ENCODE data around the gene PDE4A.
A peak's percentile ranks its signal among the peaks of the same experiment; 100 is the strongest.

PDE4A gene

DNA sequence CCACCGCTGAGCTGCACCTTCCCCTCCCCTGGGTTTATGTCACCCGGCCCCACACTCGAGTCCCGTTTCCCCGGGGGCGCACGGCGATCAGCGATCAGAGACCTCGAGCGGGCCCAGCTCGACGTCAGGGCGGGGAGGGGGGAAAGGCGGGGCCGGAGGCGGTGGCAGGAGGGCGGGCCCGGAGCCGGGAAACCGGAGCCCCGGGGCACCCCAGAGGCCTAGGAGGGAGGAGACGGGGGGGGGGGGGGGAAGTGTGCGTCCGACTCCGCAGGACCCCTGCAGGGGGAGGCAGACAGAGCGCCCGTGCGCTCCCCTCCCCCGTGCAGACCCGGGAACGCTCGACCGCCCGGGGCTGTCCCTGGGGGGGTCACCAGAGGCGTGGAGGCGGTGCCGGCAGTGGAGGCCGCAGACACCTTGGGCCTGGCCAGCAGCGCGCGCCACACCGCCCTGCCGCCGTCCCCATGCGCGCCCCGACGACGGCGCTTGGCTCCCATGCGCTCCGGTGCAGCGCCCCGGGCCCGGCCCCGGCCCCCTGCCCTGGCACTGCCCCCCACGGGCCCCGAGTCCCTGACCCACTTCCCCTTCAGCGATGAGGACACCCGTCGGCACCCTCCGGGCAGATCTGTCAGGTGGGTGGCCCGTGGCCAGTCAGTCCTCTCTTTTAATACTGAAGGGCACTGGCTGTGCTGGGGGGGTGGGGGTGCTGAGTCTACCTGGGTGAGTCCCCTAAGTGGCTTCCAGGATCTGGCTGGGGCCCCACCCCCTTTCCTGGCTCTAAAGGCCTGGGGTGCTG, 11.8 kb downstream of the PDE4A start:
- no peaks in the 10 kb centered on the region for H3K9me3 ChIP-seq (ENCODE audit: control extremely low read depth in 1 of 5, control insufficient read depth in 4 of 5, insufficient read depth in 2 of 5, low read depth in 1 of 5, low read length in 4 of 5)
- 2% methylated on average over 39 of the region's 64 CpGs for WGBS (ENCODE audit: insufficient coverage)
- no peak overlapping the region for H3K27ac ChIP-seq (ENCODE audit: insufficient read depth in 1 of 2, low read depth in 1 of 2, low read length in 2 of 2, poor library complexity in 1 of 2, severe bottlenecking in 2 of 2)
- DNase-seq = peak in 2 of 3 donors; percentile 44 to 58
- peaks cover 4 to 39% (median 32%) of the 10 kb centered on the region in 4 experiments for H3K4me1 ChIP-seq (ENCODE audit: control extremely low read depth in 1 of 4, control insufficient read depth in 4 of 4, insufficient read depth in 4 of 4, low read length in 3 of 4)
- POLR2A ChIA-PET = no interaction called here
- H3K27me3 ChIP-seq (replicated peaks in 2 of 5; ENCODE audit: control insufficient read depth in 4 of 5, insufficient read depth in 5 of 5, low read length in 4 of 5) = peaks cover 10 to 52% (median 18%) of the 10 kb centered on the region in 5 experiments
- H3K36me3 ChIP-seq (ENCODE audit: control insufficient read depth in 4 of 4, insufficient read depth in 4 of 4, low read length in 3 of 4) = no peaks in the 10 kb centered on the region
- peak overlapping the region in 4 of 7 experiments; percentile 23 to 55 (median 41) for H3K4me3 ChIP-seq (ENCODE audit: control insufficient read depth in 1 of 7, extremely low read depth in 1 of 7, insufficient read depth in 4 of 7, low read depth in 2 of 7, low read length in 6 of 7)
- CTCF ChIA-PET = interaction anchor here (0.9 to 1.2 kb wide), 4 partner anchors 11 to 23 kb away, joined by 3 to 4 read pairs (median 4); no protein-coding TSS in a partner anchor

DNA sequence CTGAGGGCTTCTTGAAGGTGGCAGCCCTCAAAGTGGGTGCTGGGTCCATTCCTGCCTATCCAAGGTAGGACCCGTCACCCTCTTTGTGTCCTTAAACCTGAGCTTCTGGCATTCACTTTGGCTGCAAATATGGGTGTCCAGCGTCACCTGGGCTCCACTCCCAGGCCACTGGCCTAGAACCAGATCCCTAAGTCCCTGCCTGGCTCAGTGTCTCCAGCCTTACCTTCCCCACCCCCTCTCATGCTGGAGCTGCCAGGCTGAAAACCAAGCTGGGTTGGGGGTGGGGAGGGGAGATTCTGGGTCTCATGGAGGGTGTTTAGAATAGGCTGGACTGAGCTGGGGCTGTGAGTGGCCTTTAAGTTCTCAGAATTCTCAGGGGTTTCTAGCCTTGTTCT, 12.4 kb downstream of the PDE4A start:
- peaks cover 10 to 52% (median 18%) of the 10 kb centered on the region in 5 experiments for H3K27me3 ChIP-seq (replicated peaks in 2 of 5; ENCODE audit: control insufficient read depth in 4 of 5, insufficient read depth in 5 of 5, low read length in 4 of 5)
- H3K4me3 ChIP-seq (ENCODE audit: control insufficient read depth in 1 of 7, extremely low read depth in 1 of 7, insufficient read depth in 4 of 7, low read depth in 2 of 7, low read length in 6 of 7) = peak overlapping the region in 2 of 7 experiments; percentile 8 to 23
- H3K9me3 ChIP-seq (ENCODE audit: control extremely low read depth in 1 of 5, control insufficient read depth in 4 of 5, insufficient read depth in 2 of 5, low read depth in 1 of 5, low read length in 4 of 5) = no peaks in the 10 kb centered on the region
- no peak overlapping the region for H3K27ac ChIP-seq (ENCODE audit: insufficient read depth in 1 of 2, low read depth in 1 of 2, low read length in 2 of 2, poor library complexity in 1 of 2, severe bottlenecking in 2 of 2)
- ChIA-PET POLR2A (no interaction called here), CTCF (interaction anchor here (0.9 to 1.2 kb wide), 5 partner anchors 11 to 24 kb away, joined by 3 to 4 read pairs (median 3); no protein-coding TSS in a partner anchor)
- 100% methylated on average over 2 of the region's 2 CpGs for whole genome bisulfite sequencing (ENCODE audit: insufficient coverage)
- no peak for DNase-seq
- H3K36me3 ChIP-seq (ENCODE audit: control insufficient read depth in 4 of 4, insufficient read depth in 4 of 4, low read length in 3 of 4) = no peaks in the 10 kb centered on the region
- peaks cover 4 to 33% (median 27%) of the 10 kb centered on the region in 4 experiments for H3K4me1 ChIP-seq (ENCODE audit: control extremely low read depth in 1 of 4, control insufficient read depth in 4 of 4, insufficient read depth in 4 of 4, low read length in 3 of 4)

DNA sequence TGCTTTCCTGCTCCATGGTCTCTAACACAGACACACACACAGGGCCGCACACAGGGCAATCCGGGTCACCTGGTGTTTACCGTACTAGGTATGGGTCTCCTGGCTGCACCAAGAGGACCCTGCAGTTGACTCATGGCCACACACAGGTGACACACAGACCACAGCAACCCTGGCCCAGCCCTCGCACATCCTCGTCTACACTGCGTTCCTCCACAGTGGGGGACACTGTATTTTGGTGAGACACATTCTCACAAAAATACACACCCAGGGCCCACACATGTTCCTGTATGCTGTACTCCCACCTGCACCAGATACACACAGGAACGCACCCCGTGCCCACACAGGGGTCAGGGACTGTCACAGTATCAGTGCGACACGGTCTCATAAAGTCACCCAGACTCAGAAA, 12.8 kb downstream of the PDE4A start:
- DNase-seq = no peak
- H3K27ac ChIP-seq (ENCODE audit: insufficient read depth in 1 of 2, low read depth in 1 of 2, low read length in 2 of 2, poor library complexity in 1 of 2, severe bottlenecking in 2 of 2) = no peak overlapping the region
- peaks cover 10 to 52% (median 18%) of the 10 kb centered on the region in 5 experiments for H3K27me3 ChIP-seq (replicated peaks in 2 of 5; ENCODE audit: control insufficient read depth in 4 of 5, insufficient read depth in 5 of 5, low read length in 4 of 5)
- 98% methylated on average over 9 of the region's 10 CpGs for WGBS (ENCODE audit: insufficient coverage)
- H3K4me1 ChIP-seq (ENCODE audit: control extremely low read depth in 1 of 4, control insufficient read depth in 4 of 4, insufficient read depth in 4 of 4, low read length in 3 of 4) = peaks cover 4 to 29% (median 23%) of the 10 kb centered on the region in 4 experiments
- ChIA-PET POLR2A (no interaction called here), CTCF (interaction anchor here (0.9 to 1.1 kb wide), 4 partner anchors 12 to 24 kb away, joined by 3 to 4 read pairs (median 3); no protein-coding TSS in a partner anchor)
- H3K36me3 ChIP-seq (ENCODE audit: control insufficient read depth in 4 of 4, insufficient read depth in 4 of 4, low read length in 3 of 4) = no peaks in the 10 kb centered on the region
- H3K9me3 ChIP-seq (ENCODE audit: control extremely low read depth in 1 of 5, control insufficient read depth in 4 of 5, insufficient read depth in 2 of 5, low read depth in 1 of 5, low read length in 4 of 5) = no peaks in the 10 kb centered on the region
- no peak overlapping the region for H3K4me3 ChIP-seq (ENCODE audit: control insufficient read depth in 1 of 7, extremely low read depth in 1 of 7, insufficient read depth in 4 of 7, low read depth in 2 of 7, low read length in 6 of 7)

DNA sequence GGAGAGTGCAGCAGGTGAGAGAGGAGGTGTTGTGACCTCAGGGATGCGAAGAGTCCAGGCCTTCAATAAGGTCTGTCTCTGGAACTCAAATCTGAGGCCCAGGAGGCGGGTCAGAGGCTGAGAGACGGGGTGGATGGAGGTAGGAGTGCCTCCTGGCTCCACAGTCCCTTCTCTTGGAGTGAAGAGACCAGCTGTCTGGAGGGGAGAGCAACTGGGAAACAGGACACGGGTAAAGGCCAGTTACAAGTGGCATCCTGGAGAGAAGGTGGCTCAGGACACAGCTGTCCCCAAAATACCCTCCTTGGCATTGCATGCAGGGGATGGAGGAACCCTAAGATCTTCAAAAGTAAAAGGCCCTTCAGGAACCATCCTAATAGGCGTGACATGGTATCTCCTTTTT, 19.2 kb downstream of the PDE4A start:
- 88% methylated on average over 3 of the region's 5 CpGs for WGBS (ENCODE audit: insufficient coverage)
- no peaks in the 10 kb centered on the region for H3K4me1 ChIP-seq (ENCODE audit: control extremely low read depth in 1 of 4, control insufficient read depth in 4 of 4, insufficient read depth in 4 of 4, low read length in 3 of 4)
- H3K4me3 ChIP-seq (ENCODE audit: control insufficient read depth in 1 of 7, extremely low read depth in 1 of 7, insufficient read depth in 4 of 7, low read depth in 2 of 7, low read length in 6 of 7) = no peak overlapping the region
- no peak overlapping the region for H3K27ac ChIP-seq (ENCODE audit: insufficient read depth in 1 of 2, low read depth in 1 of 2, low read length in 2 of 2, poor library complexity in 1 of 2, severe bottlenecking in 2 of 2)
- H3K27me3 ChIP-seq (replicated peaks in 2 of 5; ENCODE audit: control insufficient read depth in 4 of 5, insufficient read depth in 5 of 5, low read length in 4 of 5) = no peaks in the 10 kb centered on the region
- H3K36me3 ChIP-seq (ENCODE audit: control insufficient read depth in 4 of 4, insufficient read depth in 4 of 4, low read length in 3 of 4) = no peaks in the 10 kb centered on the region
- ChIA-PET POLR2A (no interaction called here), CTCF (interaction anchor here (1.1 to 1.4 kb wide), 2 partner anchors 16 to 33 kb away, joined by 4 to 5 read pairs; no protein-coding TSS in a partner anchor)
- no peak for DNase-seq
- H3K9me3 ChIP-seq (ENCODE audit: control extremely low read depth in 1 of 5, control insufficient read depth in 4 of 5, insufficient read depth in 2 of 5, low read depth in 1 of 5, low read length in 4 of 5) = no peaks in the 10 kb centered on the region

DNA sequence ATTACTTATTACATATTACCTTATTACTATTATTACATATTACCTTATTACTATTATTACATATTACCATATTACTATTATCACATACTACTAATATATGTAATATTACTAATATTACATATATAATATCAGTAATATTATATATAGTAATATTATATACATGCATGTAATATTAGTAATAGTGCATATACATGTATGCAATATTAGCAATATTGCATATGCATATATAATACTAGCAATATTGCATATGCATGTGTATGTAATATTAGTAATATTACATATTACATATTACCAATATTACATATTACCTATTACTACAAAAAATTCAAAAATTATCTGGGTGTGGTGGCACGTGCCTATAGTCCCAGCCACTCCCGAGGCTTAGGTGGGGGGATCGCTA, 22.4 kb downstream of the PDE4A start:
- no peaks in the 10 kb centered on the region for H3K27me3 ChIP-seq (replicated peaks in 2 of 5; ENCODE audit: control insufficient read depth in 4 of 5, insufficient read depth in 5 of 5, low read length in 4 of 5)
- CTCF ChIA-PET = interaction anchor here (1.1 to 1.4 kb wide), 2 partner anchors 13 to 40 kb away, joined by 3 read pairs; no protein-coding TSS in a partner anchor
- no peak overlapping the region for H3K4me3 ChIP-seq (ENCODE audit: control insufficient read depth in 1 of 7, extremely low read depth in 1 of 7, insufficient read depth in 4 of 7, low read depth in 2 of 7, low read length in 6 of 7)
- H3K36me3 ChIP-seq (ENCODE audit: control insufficient read depth in 4 of 4, insufficient read depth in 4 of 4, low read length in 3 of 4) = no peaks in the 10 kb centered on the region
- no peak for DNase-seq
- no peaks in the 10 kb centered on the region for H3K9me3 ChIP-seq (ENCODE audit: control extremely low read depth in 1 of 5, control insufficient read depth in 4 of 5, insufficient read depth in 2 of 5, low read depth in 1 of 5, low read length in 4 of 5)
- POLR2A ChIA-PET = no interaction called here
- no peaks in the 10 kb centered on the region for H3K4me1 ChIP-seq (ENCODE audit: control extremely low read depth in 1 of 4, control insufficient read depth in 4 of 4, insufficient read depth in 4 of 4, low read length in 3 of 4)
- no peak overlapping the region for H3K27ac ChIP-seq (ENCODE audit: insufficient read depth in 1 of 2, low read depth in 1 of 2, low read length in 2 of 2, poor library complexity in 1 of 2, severe bottlenecking in 2 of 2)
- WGBS (ENCODE audit: insufficient coverage) = no CpG with 5 or more reads among the region's 3 CpGs

DNA sequence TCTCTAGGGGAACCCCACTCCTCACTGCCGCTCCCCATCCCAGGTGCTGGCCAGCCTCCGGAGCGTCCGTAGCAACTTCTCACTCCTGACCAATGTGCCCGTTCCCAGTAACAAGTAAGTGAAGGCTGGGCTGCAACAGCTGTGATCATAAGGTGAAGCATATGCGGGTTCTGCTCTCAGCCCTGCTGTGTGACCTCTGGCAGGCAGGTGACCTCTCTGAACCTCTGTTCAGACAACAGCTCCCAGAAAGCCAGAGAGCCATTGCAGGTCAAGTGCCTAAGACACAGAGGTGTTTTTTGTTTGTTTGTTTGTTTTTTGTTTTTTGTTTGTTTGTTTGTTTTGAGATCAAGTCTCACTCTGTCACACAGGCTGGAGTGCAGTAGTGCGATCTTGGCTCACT, 28.7 kb downstream of the PDE4A start:
- H3K27me3 ChIP-seq (replicated peaks in 2 of 5; ENCODE audit: control insufficient read depth in 4 of 5, insufficient read depth in 5 of 5, low read length in 4 of 5) = peaks cover 0 to 6% (median 4%) of the 10 kb centered on the region in 5 experiments
- 96% methylated on average over 7 of the region's 7 CpGs for WGBS (ENCODE audit: insufficient coverage)
- no peak for DNase-seq
- no peak overlapping the region for H3K4me3 ChIP-seq (ENCODE audit: control insufficient read depth in 1 of 7, extremely low read depth in 1 of 7, insufficient read depth in 4 of 7, low read depth in 2 of 7, low read length in 6 of 7)
- no peaks in the 10 kb centered on the region for H3K9me3 ChIP-seq (ENCODE audit: control extremely low read depth in 1 of 5, control insufficient read depth in 4 of 5, insufficient read depth in 2 of 5, low read depth in 1 of 5, low read length in 4 of 5)
- H3K27ac ChIP-seq (ENCODE audit: insufficient read depth in 1 of 2, low read depth in 1 of 2, low read length in 2 of 2, poor library complexity in 1 of 2, severe bottlenecking in 2 of 2) = no peak overlapping the region
- POLR2A ChIA-PET = no interaction called here
- H3K36me3 ChIP-seq (ENCODE audit: control insufficient read depth in 4 of 4, insufficient read depth in 4 of 4, low read length in 3 of 4) = no peaks in the 10 kb centered on the region
- CTCF ChIA-PET = no interaction called here
- peaks cover 0 to 7% (median 0%) of the 10 kb centered on the region in 4 experiments for H3K4me1 ChIP-seq (ENCODE audit: control extremely low read depth in 1 of 4, control insufficient read depth in 4 of 4, insufficient read depth in 4 of 4, low read length in 3 of 4)
